Breast epithelium (tissue), 3 donors: ENCODE results near the gene C10orf62.

ENCODE experiments used
- POLR2AphosphoS5 ChIP-seq, 3 donors: sonication (generic); formaldehyde crosslinking; IDR thresholded peaks; one replicate each; pipeline ENCODE4 v1.6.1; 2017; ENCODE audit warnings: antibody characterized with exemption in 3 of 3
- TF ChIP-seq, protein P1 (sequence below), 3 donors: fragments of 450-650 bp; IDR thresholded peaks; one replicate each; pipeline ENCODE4 v1.5.1; 2016 to 2017; ENCODE audit warnings: antibody characterized with exemption in 3 of 3, mild to moderate bottlenecking in 3 of 3, moderate library complexity in 3 of 3

- TF ChIP-seq, protein P1, sequence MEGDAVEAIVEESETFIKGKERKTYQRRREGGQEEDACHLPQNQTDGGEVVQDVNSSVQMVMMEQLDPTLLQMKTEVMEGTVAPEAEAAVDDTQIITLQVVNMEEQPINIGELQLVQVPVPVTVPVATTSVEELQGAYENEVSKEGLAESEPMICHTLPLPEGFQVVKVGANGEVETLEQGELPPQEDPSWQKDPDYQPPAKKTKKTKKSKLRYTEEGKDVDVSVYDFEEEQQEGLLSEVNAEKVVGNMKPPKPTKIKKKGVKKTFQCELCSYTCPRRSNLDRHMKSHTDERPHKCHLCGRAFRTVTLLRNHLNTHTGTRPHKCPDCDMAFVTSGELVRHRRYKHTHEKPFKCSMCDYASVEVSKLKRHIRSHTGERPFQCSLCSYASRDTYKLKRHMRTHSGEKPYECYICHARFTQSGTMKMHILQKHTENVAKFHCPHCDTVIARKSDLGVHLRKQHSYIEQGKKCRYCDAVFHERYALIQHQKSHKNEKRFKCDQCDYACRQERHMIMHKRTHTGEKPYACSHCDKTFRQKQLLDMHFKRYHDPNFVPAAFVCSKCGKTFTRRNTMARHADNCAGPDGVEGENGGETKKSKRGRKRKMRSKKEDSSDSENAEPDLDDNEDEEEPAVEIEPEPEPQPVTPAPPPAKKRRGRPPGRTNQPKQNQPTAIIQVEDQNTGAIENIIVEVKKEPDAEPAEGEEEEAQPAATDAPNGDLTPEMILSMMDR (IDR thresholded peaks at IDR 0.05) = no peak
- TF ChIP-seq POLR2AphosphoS5 (IDR thresholded peaks at IDR 0.05) = no peak
Measured at GRCh38 chr10:97564776-97565175, 24.7 kb upstream of the C10orf62 start.
